ENCODE measurements around the gene PITPNM2. TPM values are rescaled to one million over a fixed set of nuclear protein-coding genes. Genes with fewer than 3 reads are reported as not detected.
"Not testable (repeated sequence)": the region's sequence is repeated elsewhere in the genome, so short reads cannot be mapped to it uniquely, and the experiment has no call there.

Gene PITPNM2
- total RNA-seq, 1 donor from 2014 or later: 20.8 TPM

DNA sequence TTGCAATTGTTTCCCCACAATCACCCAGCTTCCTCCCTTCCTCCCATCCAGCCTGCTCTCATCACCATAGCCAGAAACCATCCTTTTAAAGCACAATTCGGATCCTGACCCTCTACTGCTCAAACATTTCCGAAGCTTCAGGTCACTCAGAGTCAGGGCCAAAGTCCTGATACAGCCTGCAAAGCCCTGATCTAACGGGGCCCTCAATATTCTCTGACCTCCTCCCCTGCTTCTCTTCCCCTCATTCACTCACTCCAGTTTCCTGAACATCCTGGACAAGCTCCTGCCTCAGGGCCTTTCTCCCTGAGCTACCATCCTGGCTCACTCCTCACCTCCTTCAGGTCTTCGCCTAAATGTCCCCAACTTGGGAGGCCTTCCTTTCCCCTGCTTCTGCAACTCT lies 46.1 kb downstream of the PITPNM2 start:
- no peak for ATAC-seq
- intact Hi-C loops (cut with micrococcal nuclease): no loop called here
- DNase-seq: no peak

DNA sequence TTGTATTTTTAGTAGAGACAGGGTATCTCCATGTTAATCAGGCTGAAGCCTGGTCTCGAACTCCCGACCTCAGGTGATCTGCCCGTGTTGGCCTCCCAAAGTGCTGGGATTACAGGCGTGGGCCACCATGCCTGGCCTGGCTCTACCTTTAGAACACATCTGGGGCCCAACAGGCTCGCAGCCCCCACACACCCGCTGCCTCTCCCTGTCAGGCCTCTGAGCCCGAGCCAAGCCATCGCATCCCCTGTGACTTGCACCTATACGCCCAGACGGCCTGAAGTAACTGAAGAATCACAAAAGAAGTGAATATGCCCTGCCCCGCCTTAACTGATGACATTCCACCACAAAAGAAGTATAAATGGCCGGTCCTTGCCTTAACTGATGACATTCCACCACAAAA lies 46.8 kb downstream of the PITPNM2 start:
- ATAC-seq; DNase-seq; intact Hi-C loops (cut with micrococcal nuclease): not testable (repeated sequence)

GRCh38 chr12:123102781-123103503 lies 47.9 kb downstream of the PITPNM2 start:
- no peak for DNase-seq
- no peak for ATAC-seq
- intact Hi-C loops (cut with micrococcal nuclease): no loop called here

- DNase-seq (no peak), ATAC-seq (no peak)
- intact Hi-C loops (cut with micrococcal nuclease): no loop called here
These were observed 48.5 kb downstream of the PITPNM2 start for GRCh38 chr12:123102366-123102765.

DNA sequence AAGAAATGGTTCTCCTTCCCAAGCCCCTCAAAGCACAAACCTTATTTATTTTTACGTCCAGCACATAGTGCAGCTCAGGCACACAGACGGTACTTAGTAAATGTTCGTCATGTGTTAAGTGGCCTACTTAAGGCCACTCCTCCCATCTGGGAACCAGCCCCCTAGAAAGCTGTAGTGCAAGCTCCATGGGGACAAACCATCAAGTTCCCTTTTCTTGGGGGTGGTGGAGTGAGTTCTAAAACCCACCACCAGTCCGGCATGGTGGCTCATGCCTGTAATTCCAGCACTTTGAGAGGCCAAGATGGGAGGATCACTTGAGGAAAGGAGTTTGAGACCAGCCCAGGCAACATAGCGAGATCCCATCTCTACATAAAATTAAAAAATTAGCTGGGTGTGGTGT lies 49.4 kb downstream of the PITPNM2 start:
- intact Hi-C loops (cut with micrococcal nuclease): no loop called here
- no peak for DNase-seq
- ATAC-seq: peak; percentile 19

Other genes starting within 250 kb of the PITPNM2 start
- 4.6 TPM for gene ABCB9, start 184.6 kb downstream of the PITPNM2 start, total RNA-seq
- 15.4 TPM for gene OGFOD2, start 175.8 kb downstream of the PITPNM2 start, total RNA-seq
- gene ARL6IP4, start 170.4 kb downstream of the PITPNM2 start, total RNA-seq: 181 TPM
- 27.7 TPM for gene MPHOSPH9, start 82.1 kb upstream of the PITPNM2 start, total RNA-seq
- 9.6 TPM for gene MTRFR, start 82.3 kb upstream of the PITPNM2 start, total RNA-seq
- 73.1 TPM for gene CDK2AP1, start 120.8 kb upstream of the PITPNM2 start, total RNA-seq
- gene SBNO1, start 213.8 kb upstream of the PITPNM2 start, total RNA-seq: 29.4 TPM
- gene KMT5A, start 233.0 kb upstream of the PITPNM2 start, total RNA-seq: 36.4 TPM

Data from left ventricle myocardium superior (tissue), 1 donor.